Erythroblast (primary cell): ENCODE results near the gene ABR.

ENCODE experiments used
- GATA1 ChIP-seq: IDR thresholded peaks from 2 replicates; pipeline ENCODE4 v1.6.1; 2011; ENCODE audit warnings: low read depth, mild to moderate bottlenecking, control low read depth, low read length, moderate library complexity
- POLR2A ChIP-seq: IDR thresholded peaks from 2 replicates; pipeline ENCODE4 v1.6.1; 2011; ENCODE audit warnings: mild to moderate bottlenecking, low read length

- no peak for TF ChIP-seq POLR2A
- no peak for TF ChIP-seq GATA1
These were observed 138.0 kb downstream of the ABR start for GRCh38 chr17:1041746-1042145.
